ENCODE data around the gene PPP3R1.

GRCh38 chr2:68193787-68194372 lies 58.5 kb downstream of the PPP3R1 start:
- TF ChIP-seq CTCF (IDR thresholded peaks at IDR 0.05; ENCODE audit: control extremely low read depth in 1 of 3, insufficient read depth in 1 of 3, low read depth in 1 of 3, low read length in 3 of 3), result no peak
- no peak for TF ChIP-seq TCF12 (IDR thresholded peaks at IDR 0.05; ENCODE audit: low read depth, low read length)
- TF ChIP-seq CREB1 (IDR thresholded peaks at IDR 0.05), result no peak

Measured in H1 (cell line).